H9 (cell line): Measurements from ENCODE around the gene SHISA7. TPM values are rescaled to one million over a fixed set of nuclear protein-coding genes. Genes with fewer than 3 reads are reported as not detected.

Source experiments
- DNase-seq: peaks from one replicate; pipeline ENCODE4 v3.0.0-alpha.2; 2017
- H2AFZ ChIP-seq: one replicate; pipeline ENCODE4 v1.6.1; 2013; ENCODE audit warnings: mild to moderate bottlenecking, low read length, control low read depth, moderate library complexity
- H2AK5ac ChIP-seq: 2 replicates; pipeline ENCODE4 v1.6.1; 2013; ENCODE audit warnings: low read length, control low read depth, mixed read lengths; ENCODE audit not compliant: insufficient read length
- H2BK120ac ChIP-seq: one replicate; pipeline ENCODE4 v1.6.1; 2013; ENCODE audit warnings: low read depth, mild to moderate bottlenecking, low read length, control low read depth, inconsistent platforms; ENCODE audit not compliant: poor library complexity, severe bottlenecking
- H2BK12ac ChIP-seq: 2 replicates; pipeline ENCODE4 v1.6.1; 2013; ENCODE audit warnings: low read length, control low read depth, mixed read lengths, low read depth; ENCODE audit not compliant: insufficient read length
- H2BK15ac ChIP-seq: 2 replicates; pipeline ENCODE4 v1.6.1; 2013; ENCODE audit warnings: low read depth, low read length, control low read depth
- H2BK20ac ChIP-seq: one replicate; pipeline ENCODE4 v1.6.1; 2013; ENCODE audit warnings: low read depth, mild to moderate bottlenecking, low read length, control low read depth, inconsistent platforms; ENCODE audit not compliant: poor library complexity, severe bottlenecking
- H2BK5ac ChIP-seq: 2 replicates; pipeline ENCODE4 v1.6.1; 2013; ENCODE audit warnings: low read length, control low read depth, mixed read lengths; ENCODE audit not compliant: insufficient read length
- H3K14ac ChIP-seq: 2 replicates; pipeline ENCODE4 v1.6.1; 2013; ENCODE audit warnings: low read length, control low read depth; ENCODE audit not compliant: insufficient read depth
- H3K18ac ChIP-seq: 2 replicates; pipeline ENCODE4 v1.6.1; 2013; ENCODE audit warnings: low read depth, mild to moderate bottlenecking, mixed read lengths, low read length, control low read depth; ENCODE audit not compliant: insufficient read length
- H3K23ac ChIP-seq: 2 replicates; pipeline ENCODE4 v1.6.1; 2013; ENCODE audit warnings: low read length, control low read depth, mixed read lengths, low read depth; ENCODE audit not compliant: insufficient read length
- H3K23me2 ChIP-seq: 2 replicates; pipeline ENCODE4 v1.6.1; 2013; ENCODE audit warnings: low read depth, mild to moderate bottlenecking, mixed read lengths, low read length, control low read depth; ENCODE audit not compliant: insufficient read length, poor library complexity, severe bottlenecking
- H3K27ac ChIP-seq: 2 replicates; pipeline ENCODE4 v1.5.1; 2013; ENCODE audit warnings: low read length, control low read depth, mixed read lengths, low read depth; ENCODE audit not compliant: insufficient read length
- H3K27me3 ChIP-seq: 2 replicates; pipeline ENCODE4 v1.6.1; 2013; ENCODE audit warnings: low read length, control low read depth, inconsistent platforms; ENCODE audit not compliant: insufficient read depth
- H3K4ac ChIP-seq: 2 replicates; pipeline ENCODE4 v1.6.1; 2013; ENCODE audit warnings: low read depth, mild to moderate bottlenecking, control low read depth, inconsistent platforms, low read length, moderate library complexity
- H3K4me1 ChIP-seq: 2 replicates; pipeline ENCODE4 v1.6.1; 2013; ENCODE audit warnings: low read length, control low read depth, inconsistent platforms; ENCODE audit not compliant: insufficient read depth
- H3K4me2 ChIP-seq: 2 replicates; pipeline ENCODE4 v1.6.1; 2013; ENCODE audit warnings: low read length, control low read depth, mixed read lengths; ENCODE audit not compliant: insufficient read length, insufficient read depth
- H3K56ac ChIP-seq: 2 replicates; pipeline ENCODE4 v1.6.1; 2013; ENCODE audit warnings: low read depth, mild to moderate bottlenecking, mixed read lengths, low read length, control low read depth; ENCODE audit not compliant: insufficient read length
- H3K79me1 ChIP-seq: 2 replicates; pipeline ENCODE4 v1.6.1; 2013; ENCODE audit warnings: low read depth, mild to moderate bottlenecking, moderate library complexity, low read length, control low read depth, inconsistent platforms; ENCODE audit not compliant: insufficient read depth, poor library complexity, severe bottlenecking
- H3K79me2 ChIP-seq: 2 replicates; pipeline ENCODE4 v1.6.1; 2013; ENCODE audit warnings: low read length, control low read depth, inconsistent platforms; ENCODE audit not compliant: insufficient read depth
- H3K9ac ChIP-seq: 2 replicates; pipeline ENCODE4 v1.6.1; 2013; ENCODE audit warnings: low read length, control low read depth, mixed read lengths; ENCODE audit not compliant: insufficient read length; ENCODE audit errors: extremely low read depth
- H3K9me3 ChIP-seq: one replicate; pipeline ENCODE4 v1.6.1; 2013; ENCODE audit warnings: low read depth, low read length, inconsistent platforms; ENCODE audit not compliant: control insufficient read depth
- H3T11ph ChIP-seq: one replicate; pipeline ENCODE4 v1.6.1; 2013; ENCODE audit warnings: mild to moderate bottlenecking, low read length, control low read depth, inconsistent platforms
- H4K20me1 ChIP-seq: one replicate; pipeline ENCODE4 v1.6.1; 2013; ENCODE audit not compliant: control insufficient read depth, insufficient read length, insufficient read depth
- H4K5ac ChIP-seq: 2 replicates; pipeline ENCODE4 v1.6.1; 2013; ENCODE audit warnings: low read depth, mild to moderate bottlenecking, mixed read lengths, low read length, control low read depth; ENCODE audit not compliant: insufficient read length
- H4K8ac ChIP-seq: replicated peaks from 2 replicates; pipeline ENCODE4 v1.6.1; 2013; ENCODE audit warnings: low read length, control low read depth, mixed read lengths, low read depth; ENCODE audit not compliant: insufficient read length
- H4K91ac ChIP-seq: 2 replicates; pipeline ENCODE4 v1.6.1; 2013; ENCODE audit warnings: low read depth, mild to moderate bottlenecking, moderate library complexity, mixed read lengths, low read length, control low read depth; ENCODE audit not compliant: insufficient read length
- H3K27ac Mint-ChIP-seq, 3 experiments: 2 replicates in 2 of 3; 3 replicates in 1 of 3; pipeline ENCODE4 v1.8.0; 2020 to 2021; ENCODE audit warnings: mixed read lengths in 3 of 3, mild to moderate bottlenecking in 1 of 3, moderate library complexity in 1 of 3
- H3K27me3 Mint-ChIP-seq: 2 replicates; pipeline ENCODE4 v1.8.0; 2021; ENCODE audit warnings: low read depth, mild to moderate bottlenecking, moderate library complexity, mixed read lengths
- H3K36me3 Mint-ChIP-seq, 3 experiments: 2 replicates in 2 of 3; 3 replicates in 1 of 3; pipeline ENCODE4 v1.8.0; 2020 to 2021; ENCODE audit warnings: low read depth in 3 of 3, mixed read lengths in 3 of 3; ENCODE audit not compliant: insufficient read depth in 1 of 3
- H3K4me1 Mint-ChIP-seq, 2 experiments: 2 replicates each; pipeline ENCODE4 v1.8.0; 2020; ENCODE audit warnings: mixed read lengths in 2 of 2
- H3K4me3 Mint-ChIP-seq, 2 experiments: 2 replicates in 1 of 2; 3 replicates in 1 of 2; pipeline ENCODE4 v1.8.0; 2020 to 2021; ENCODE audit warnings: mild to moderate bottlenecking in 2 of 2, mixed read lengths in 2 of 2, moderate library complexity in 1 of 2
- H3K9me3 Mint-ChIP-seq, 2 experiments: 2 replicates in 1 of 2; 3 replicates in 1 of 2; pipeline ENCODE4 v1.8.0; 2020; ENCODE audit warnings: mild to moderate bottlenecking in 2 of 2, mixed read lengths in 2 of 2, moderate library complexity in 1 of 2
- CTCF ChIP-seq: fragments of 200-600 bp; sonication (generic); conservative IDR thresholded peaks from 3 replicates; pipeline ENCODE4 v1.8.0; 2021; ENCODE audit warnings: antibody characterized with exemption, mild to moderate bottlenecking
- WGBS: extraction: QIAGEN DNeasy Blood & Tissue Kit; methylation state at CpG from one replicate; pipeline ENCODE4 v1.1.7; 2013; ENCODE audit warnings: missing lambda C conversion rate, low lambda C conversion rate, mixed read lengths; ENCODE audit not compliant: insufficient read length; ENCODE audit errors: extremely low coverage; 5-methylcytosine and 5-hydroxymethylcytosine counted together
- total RNA-seq: library from RNA; stranded (reverse); gene quantifications from 2 replicates; pipeline ENCODE4 v1.2.1, GENCODE V29; 2021

Gene SHISA7
- total RNA-seq, 1 experiment from 2014 or later = 0.31 TPM

GRCh38 chr19:55455576-55456235, 12.6 kb upstream of the SHISA7 start:
- no peaks in the 10 kb centered on the region for H4K20me1 ChIP-seq
- TF ChIP-seq CTCF = no peak
- H3K14ac ChIP-seq = no peak overlapping the region
- WGBS = no CpG with 5 or more reads among the region's 11 CpGs
- H3K4me2 ChIP-seq = no peak overlapping the region
- H2BK120ac ChIP-seq = no peak overlapping the region
- H3K4me1 Mint-ChIP-seq = peaks cover 13 to 34% of the 10 kb centered on the region in 2 experiments
- H3K27ac Mint-ChIP-seq = no peak overlapping the region; a peak in 1 of 7 replicates
- peaks cover 23% of the 10 kb centered on the region for H3K27me3 Mint-ChIP-seq
- no peak overlapping the region for H2BK5ac ChIP-seq
- 0 out of 2 replicates have a peak, but pooled peaks cover 5% of the 10 kb centered on the region for H3K4me1 ChIP-seq
- 0 out of 2 replicates have a peak, but pooled peaks cover 4% of the 10 kb centered on the region for H3K79me2 ChIP-seq
- no peak overlapping the region for H2BK12ac ChIP-seq
- no peak overlapping the region for H2AFZ ChIP-seq
- no peak overlapping the region for H3K18ac ChIP-seq
- H3K23me2 ChIP-seq = peaks cover 8% of the 10 kb centered on the region
- peaks cover 16 to 18% (median 16%) of the 10 kb centered on the region in 3 experiments; a peak in 6 of 7 replicates for H3K36me3 Mint-ChIP-seq
- H3K4me3 Mint-ChIP-seq = no peak overlapping the region
- no peak overlapping the region for H3K9ac ChIP-seq
- H3K23ac ChIP-seq = no peak overlapping the region
- H2AK5ac ChIP-seq = no peak overlapping the region
- no peak overlapping the region for H2BK20ac ChIP-seq
- no peak overlapping the region for H3K27ac ChIP-seq
- no peak overlapping the region for H4K5ac ChIP-seq
- no peak overlapping the region for H3T11ph ChIP-seq
- no peaks in the 10 kb centered on the region for H3K79me1 ChIP-seq
- no peak for DNase-seq
- H3K9me3 ChIP-seq = no peaks in the 10 kb centered on the region
- H4K8ac ChIP-seq = no peak overlapping the region
- H3K4ac ChIP-seq = no peak overlapping the region
- no peaks in the 10 kb centered on the region; a peak in 1 of 5 replicates for H3K9me3 Mint-ChIP-seq
- H3K56ac ChIP-seq = no peak overlapping the region
- H3K27me3 ChIP-seq = peaks cover 5% of the 10 kb centered on the region; the same call in 1 of the 2 replicates
- H2BK15ac ChIP-seq = no peak overlapping the region
- H4K91ac ChIP-seq = no peak overlapping the region
